Lower leg skin (tissue), 4 donors: Measurements from ENCODE around the gene CACNA1S. TPM values are rescaled to one million over a fixed set of nuclear protein-coding genes. Genes with fewer than 3 reads are reported as not detected.

Source experiments
- DNase-seq, 2 donors: peaks; one replicate each; pipeline ENCODE4 v3.0.0-alpha.2; 2019; ENCODE audit warnings: low spot score in 2 of 2
- H3K4me3 ChIP-seq: fragments of 200-600 bp; sonication (generic); 2 replicates; pipeline ENCODE4 v1.5.1; 2017; ENCODE audit warnings: mild to moderate bottlenecking, low read depth; ENCODE audit not compliant: poor library complexity, severe bottlenecking
- CTCF ChIP-seq, 3 donors: fragments of 450-650 bp; IDR thresholded peaks; one replicate each; pipeline ENCODE4 v1.5.1; 2016; ENCODE audit warnings: antibody characterized with exemption in 3 of 3, mild to moderate bottlenecking in 3 of 3, moderate library complexity in 2 of 3
- POLR2A ChIP-seq, 2 donors: fragments of 450-650 bp; IDR thresholded peaks; one replicate each; pipeline ENCODE4 v1.6.1; 2016 to 2017; ENCODE audit warnings: antibody characterized with exemption in 2 of 2, mild to moderate bottlenecking in 1 of 2, moderate library complexity in 1 of 2
- WGBS, 2 donors: methylation state at CpG; one replicate each; pipeline ENCODE4 v1.1.5; 2018; 5-methylcytosine and 5-hydroxymethylcytosine counted together
- intact Hi-C: fragments of 100-400 bp; cut with DNase I; formaldehyde crosslinking; loops from one replicate; pipeline ENCODE4 v1.15.0; 2023; ENCODE audit warnings: low total_unique reads
- total RNA-seq, 4 donors: library from RNA; depleted of rRNA; stranded (reverse); fragments of >200 nt; gene quantifications; one replicate each; pipeline ENCODE4 v1.1.0, GENCODE V29; 2016

The CACNA1S gene
- total RNA-seq, 4 donors from 2014 or later, result 0.04 TPM; not detected in 3

GRCh38 chr1:201098992-201099677 is 13.1 kb downstream of the CACNA1S start:
- no peak for DNase-seq
- no peak overlapping the region for H3K4me3 ChIP-seq
- WGBS, 2 donors, result 72 to 73% methylated on average over 5 of the region's 5 CpGs
- intact Hi-C loops, result no loop called here
- TF ChIP-seq CTCF (IDR thresholded peaks at IDR 0.05) (no peak), POLR2A (IDR thresholded peaks at IDR 0.05) (no peak)

- no peak overlapping the region for H3K4me3 ChIP-seq
- no peak for TF ChIP-seq POLR2A (IDR thresholded peaks at IDR 0.05)
- TF ChIP-seq CTCF (IDR thresholded peaks at IDR 0.05), result no peak
- 89% methylated on average over 17 of the region's 17 CpGs for WGBS, 2 donors
- intact Hi-C loops, result no loop called here
- no peak for DNase-seq
Measured at GRCh38 chr1:201096977-201097856, 15.0 kb downstream of the CACNA1S start.

- WGBS, 2 donors, result 53 to 66% methylated on average over 5 of the region's 5 CpGs
- no peak for TF ChIP-seq POLR2A (IDR thresholded peaks at IDR 0.05)
- no peak for TF ChIP-seq CTCF (IDR thresholded peaks at IDR 0.05)
- no peak overlapping the region for H3K4me3 ChIP-seq
- DNase-seq, result no peak
- intact Hi-C loops, result no loop called here
Measured at GRCh38 chr1:201096041-201096461, 16.2 kb downstream of the CACNA1S start.

- 57 to 62% methylated on average over 2 of the region's 2 CpGs for WGBS, 2 donors
- no peak for TF ChIP-seq POLR2A (IDR thresholded peaks at IDR 0.05)
- H3K4me3 ChIP-seq, result no peak overlapping the region
- DNase-seq, result no peak
- intact Hi-C loops, result no loop called here
Measured at GRCh38 chr1:201095581-201095980, 16.6 kb downstream of the CACNA1S start.

GRCh38 chr1:201094832-201095231 is 17.4 kb downstream of the CACNA1S start:
- H3K4me3 ChIP-seq, result no peak overlapping the region
- no peak for DNase-seq
- TF ChIP-seq CTCF (IDR thresholded peaks at IDR 0.05) (no peak), POLR2A (IDR thresholded peaks at IDR 0.05) (no peak)
- intact Hi-C loops, result no loop called here
- WGBS, 2 donors, result 40 to 55% methylated on average over 4 of the region's 4 CpGs

GRCh38 chr1:201093962-201094361 is 18.3 kb downstream of the CACNA1S start:
- 71 to 78% methylated on average over 7 of the region's 7 CpGs for WGBS, 2 donors
- DNase-seq, result no peak
- TF ChIP-seq CTCF (IDR thresholded peaks at IDR 0.05), result no peak
- no peak for TF ChIP-seq POLR2A (IDR thresholded peaks at IDR 0.05)
- intact Hi-C loops, result no loop called here
- H3K4me3 ChIP-seq, result no peak overlapping the region
